Activated naive CD8-positive, alpha-beta T cell (primary cell): ENCODE data around the gene TMEM120A.

Experiments used
- H3K27ac Mint-ChIP-seq: one replicate; pipeline ENCODE4 v1.8.0; 2021; ENCODE audit warnings: mixed read lengths
- H3K27me3 Mint-ChIP-seq: one replicate; pipeline ENCODE4 v1.8.0; 2021; ENCODE audit warnings: mixed read lengths
- H3K36me3 Mint-ChIP-seq: one replicate; pipeline ENCODE4 v1.8.0; 2021; ENCODE audit warnings: mixed read lengths
- H3K4me1 Mint-ChIP-seq: one replicate; pipeline ENCODE4 v1.8.0; 2021; ENCODE audit warnings: low read depth, mixed read lengths
- H3K4me3 Mint-ChIP-seq: one replicate; pipeline ENCODE4 v1.8.0; 2021; ENCODE audit warnings: mild to moderate bottlenecking, mixed read lengths
- H3K9me3 Mint-ChIP-seq: one replicate; pipeline ENCODE4 v1.8.0; 2021; ENCODE audit warnings: low read depth, mixed read lengths

TMEM120A gene

DNA sequence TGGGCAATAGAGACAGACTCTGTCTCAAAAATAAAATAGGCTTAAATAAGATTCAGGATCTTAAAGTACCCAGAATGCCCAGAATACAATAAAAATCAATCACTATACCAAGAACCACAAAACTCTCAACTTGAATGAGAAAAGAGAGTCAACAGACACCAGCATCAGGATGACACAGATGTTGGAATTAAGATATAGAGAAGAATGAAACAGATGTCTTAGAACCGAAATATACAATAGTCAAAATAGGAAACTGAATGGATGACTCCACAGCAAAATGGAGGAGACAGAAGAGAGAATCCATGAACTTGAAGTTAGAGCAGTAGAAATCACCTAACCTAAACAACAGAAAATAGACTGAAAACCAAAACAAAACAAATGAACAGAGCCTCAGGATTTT is 49.9 kb downstream of the TMEM120A start:
- no peak overlapping the region for H3K27ac Mint-ChIP-seq
- H3K4me1 Mint-ChIP-seq, result peaks cover 4% of the 10 kb centered on the region
- H3K36me3 Mint-ChIP-seq, result peaks cover 5% of the 10 kb centered on the region
- no peaks in the 10 kb centered on the region for H3K27me3 Mint-ChIP-seq
- H3K4me3 Mint-ChIP-seq, result no peak overlapping the region
- H3K9me3 Mint-ChIP-seq, result no peaks in the 10 kb centered on the region

DNA sequence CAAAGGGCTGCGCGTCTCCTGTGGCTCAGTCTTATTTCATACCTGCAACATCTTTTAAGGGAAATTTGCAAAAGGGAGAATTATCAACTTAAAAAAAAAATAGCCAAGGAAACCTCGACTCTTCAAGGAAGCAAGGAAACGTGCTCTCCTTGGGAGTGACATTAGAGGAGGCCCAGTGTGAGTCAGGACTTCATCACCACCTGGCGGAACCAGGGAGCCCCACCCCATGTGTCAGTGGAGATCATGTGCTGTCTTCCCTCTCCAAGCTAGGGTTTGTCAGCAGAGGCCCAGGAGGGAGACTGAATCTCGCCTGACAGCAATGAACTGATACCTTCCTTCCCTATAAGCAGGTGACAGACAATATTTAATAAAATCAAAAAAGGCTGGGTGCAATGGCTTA is 50.5 kb downstream of the TMEM120A start:
- no peak overlapping the region for H3K27ac Mint-ChIP-seq
- H3K9me3 Mint-ChIP-seq, result no peaks in the 10 kb centered on the region
- H3K36me3 Mint-ChIP-seq, result peaks cover 6% of the 10 kb centered on the region
- H3K4me3 Mint-ChIP-seq, result no peak overlapping the region
- H3K4me1 Mint-ChIP-seq, result peaks cover 4% of the 10 kb centered on the region
- no peaks in the 10 kb centered on the region for H3K27me3 Mint-ChIP-seq

DNA sequence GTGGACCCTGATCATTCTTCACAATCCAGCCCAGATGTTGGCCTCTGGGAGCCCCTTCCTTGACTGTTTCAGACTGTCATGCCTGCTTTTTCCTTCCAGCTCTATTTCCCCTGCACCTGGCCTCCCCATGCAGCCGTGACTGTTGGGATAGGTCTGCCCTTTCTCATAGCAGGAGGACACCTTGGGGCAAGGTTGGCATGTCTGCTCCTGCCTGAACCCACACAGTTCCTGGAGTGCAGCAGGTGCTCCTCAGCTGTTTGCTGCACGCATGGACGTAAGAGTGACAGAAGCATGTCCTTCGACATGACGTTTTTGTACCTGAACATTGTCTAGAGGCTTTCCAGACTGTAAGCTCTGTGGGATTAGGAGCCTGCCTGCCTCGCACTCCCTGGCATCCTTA is 55.5 kb downstream of the TMEM120A start:
- Mint-ChIP-seq H3K9me3 (no peaks in the 10 kb centered on the region), H3K4me1 (no peaks in the 10 kb centered on the region), H3K27ac (no peak overlapping the region), H3K4me3 (no peak overlapping the region), H3K36me3 (peaks cover 7% of the 10 kb centered on the region), H3K27me3 (no peaks in the 10 kb centered on the region)

DNA sequence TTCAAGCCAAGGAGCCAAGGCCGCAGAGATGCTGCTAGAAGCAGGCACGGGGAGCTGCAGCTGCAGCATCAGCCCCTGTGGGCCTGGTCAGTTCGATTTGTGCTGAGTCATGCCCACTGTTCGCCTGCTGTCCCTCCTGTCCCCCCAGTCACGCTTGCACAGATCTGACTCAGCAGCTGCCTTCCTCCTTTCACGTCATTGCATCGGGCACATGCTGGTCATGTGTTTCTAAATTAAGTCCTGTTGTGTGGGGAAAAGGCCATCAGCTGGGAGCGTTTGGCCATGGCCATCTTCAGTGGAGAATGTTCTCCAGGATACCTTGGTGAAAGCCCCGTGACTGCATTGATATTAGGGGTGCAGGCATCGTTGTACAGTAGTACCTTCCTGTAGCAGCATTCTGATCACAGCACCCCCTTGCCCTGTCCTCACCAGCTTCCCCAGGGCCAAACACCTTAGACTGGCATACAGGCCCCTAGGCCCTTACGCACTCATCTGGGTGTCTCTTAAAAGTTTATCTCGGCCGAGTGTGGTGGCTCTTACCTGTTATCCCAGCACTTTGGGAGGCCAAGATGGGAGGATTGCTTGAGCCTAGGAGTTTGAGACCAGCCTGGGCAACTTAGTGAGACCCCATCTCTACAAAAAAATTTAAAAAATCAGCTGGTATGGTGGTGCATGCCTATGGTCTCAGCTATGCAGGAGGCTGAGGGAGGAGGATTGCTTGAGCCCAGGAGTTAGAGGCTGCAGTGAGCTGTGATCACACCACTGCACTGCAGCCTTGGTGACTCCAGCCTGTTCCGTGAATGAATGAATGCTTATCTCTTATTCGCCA is 56.2 kb downstream of the TMEM120A start:
- H3K4me3 Mint-ChIP-seq, result no peak overlapping the region
- H3K27ac Mint-ChIP-seq, result no peak overlapping the region
- H3K9me3 Mint-ChIP-seq, result no peaks in the 10 kb centered on the region
- no peaks in the 10 kb centered on the region for H3K4me1 Mint-ChIP-seq
- H3K36me3 Mint-ChIP-seq, result peaks cover 5% of the 10 kb centered on the region
- no peaks in the 10 kb centered on the region for H3K27me3 Mint-ChIP-seq
